IPS-18c (cell line): ENCODE data around the gene B4GALNT4.
"Not testable (repeated sequence)": the region's sequence is repeated elsewhere in the genome, so short reads cannot be mapped to it uniquely, and the experiment has no call there.

Experiments
- H3K4me3 ChIP-seq: 2 replicates; pipeline ENCODE4 v1.7.0; 2013; ENCODE audit warnings: low read depth, mild to moderate bottlenecking, low read length, moderate library complexity; ENCODE audit not compliant: insufficient read depth
- H3K9me3 ChIP-seq: one replicate; pipeline ENCODE4 v1.6.1; 2013; ENCODE audit warnings: mild to moderate bottlenecking, low read length, moderate library complexity; ENCODE audit not compliant: control insufficient read depth, insufficient read depth

Gene B4GALNT4

DNA sequence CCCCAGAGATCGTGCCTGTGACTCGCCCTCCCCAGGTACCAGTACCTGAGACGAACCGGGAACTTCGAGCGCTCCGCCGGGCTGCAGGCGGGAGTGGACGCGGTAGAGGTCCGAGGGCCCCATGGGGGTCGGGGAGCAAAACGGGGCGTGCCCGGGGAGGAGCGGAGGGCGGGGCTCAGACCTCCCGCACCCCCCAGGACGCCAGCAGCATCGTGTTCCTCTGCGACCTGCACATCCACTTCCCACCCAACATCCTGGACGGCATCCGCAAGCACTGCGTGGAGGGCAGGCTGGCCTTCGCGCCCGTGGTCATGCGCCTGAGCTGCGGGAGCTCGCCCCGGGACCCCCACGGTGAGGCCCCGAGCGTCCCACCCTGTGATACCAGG lies 10.8 kb downstream of the B4GALNT4 start:
- peaks cover 2% of the 10 kb centered on the region for H3K9me3 ChIP-seq
- H3K4me3 ChIP-seq = no peak overlapping the region

DNA sequence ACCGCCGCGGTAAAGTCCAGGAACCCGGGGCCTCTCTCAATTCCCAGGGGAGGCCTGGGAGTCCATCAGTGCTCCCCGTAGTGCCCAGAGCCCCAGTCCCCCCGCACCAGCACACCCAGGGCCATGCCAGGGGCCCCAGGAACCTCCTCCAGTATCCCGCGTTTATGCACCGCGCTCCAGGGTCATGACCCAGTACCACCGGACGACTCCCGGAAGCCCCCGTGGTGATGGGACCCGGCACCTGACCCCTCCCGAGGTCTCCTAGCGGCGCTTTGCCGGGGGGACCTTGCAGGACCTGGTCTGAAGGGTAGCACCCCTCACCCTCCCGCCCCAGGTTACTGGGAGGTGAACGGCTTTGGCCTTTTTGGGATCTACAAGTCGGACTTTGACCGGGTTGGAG lies 11.2 kb downstream of the B4GALNT4 start:
- peaks cover 3% of the 10 kb centered on the region for H3K9me3 ChIP-seq

DNA sequence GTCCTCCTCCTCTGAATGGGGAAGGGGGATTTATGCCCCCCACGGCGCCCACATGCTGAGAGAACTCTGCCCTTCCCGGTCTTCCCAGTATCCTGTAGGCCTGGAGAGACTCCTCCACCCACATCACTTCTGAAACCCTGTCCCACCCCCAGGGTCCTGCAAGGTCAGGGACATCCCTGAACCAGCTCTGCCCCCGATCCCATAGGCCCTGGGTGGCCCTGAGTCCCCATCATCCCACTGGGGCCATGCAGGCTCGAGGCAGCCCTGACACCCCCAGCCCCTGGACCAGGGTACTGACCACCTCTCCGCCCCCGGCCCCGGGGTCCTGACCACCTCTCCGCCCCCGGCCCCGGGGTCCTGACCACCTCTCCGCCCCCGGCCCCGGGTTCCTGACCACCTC lies 11.7 kb downstream of the B4GALNT4 start:
- no peak overlapping the region for H3K4me3 ChIP-seq
- H3K9me3 ChIP-seq = peaks cover 4% of the 10 kb centered on the region

More for the DNA sequence above, 11.2 kb downstream of the B4GALNT4 start:
- no peak overlapping the region for H3K4me3 ChIP-seq

DNA sequence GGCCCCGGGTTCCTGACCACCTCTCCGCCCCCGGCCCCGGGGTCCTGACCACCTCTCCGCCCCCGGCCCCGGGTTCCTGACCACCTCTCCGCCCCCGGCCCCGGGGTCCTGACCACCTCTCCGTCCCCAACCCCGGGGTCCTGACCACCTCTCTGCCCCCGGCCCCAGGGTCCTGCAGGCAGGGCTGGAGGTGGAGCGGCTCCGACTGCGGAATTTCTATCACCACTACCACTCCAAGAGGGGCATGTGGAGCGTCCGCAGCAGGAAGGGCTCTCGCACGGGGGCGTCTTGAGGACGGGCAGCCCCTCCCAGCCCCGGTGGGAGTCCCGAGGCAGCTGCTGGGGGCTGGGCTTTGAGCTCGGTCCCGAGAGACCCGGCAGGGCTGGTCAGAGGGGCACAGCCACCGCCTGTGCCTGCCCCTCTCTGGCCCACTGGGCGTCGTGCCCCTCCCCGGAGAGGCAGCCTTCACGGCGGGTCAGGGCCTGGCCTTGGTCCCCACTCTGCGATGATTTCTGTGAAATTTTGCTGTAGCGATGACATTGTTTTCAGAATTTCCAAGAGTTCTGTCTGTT lies 12.3 kb downstream of the B4GALNT4 start:
- peaks cover 4% of the 10 kb centered on the region for H3K9me3 ChIP-seq
- H3K4me3 ChIP-seq = no peak overlapping the region

DNA sequence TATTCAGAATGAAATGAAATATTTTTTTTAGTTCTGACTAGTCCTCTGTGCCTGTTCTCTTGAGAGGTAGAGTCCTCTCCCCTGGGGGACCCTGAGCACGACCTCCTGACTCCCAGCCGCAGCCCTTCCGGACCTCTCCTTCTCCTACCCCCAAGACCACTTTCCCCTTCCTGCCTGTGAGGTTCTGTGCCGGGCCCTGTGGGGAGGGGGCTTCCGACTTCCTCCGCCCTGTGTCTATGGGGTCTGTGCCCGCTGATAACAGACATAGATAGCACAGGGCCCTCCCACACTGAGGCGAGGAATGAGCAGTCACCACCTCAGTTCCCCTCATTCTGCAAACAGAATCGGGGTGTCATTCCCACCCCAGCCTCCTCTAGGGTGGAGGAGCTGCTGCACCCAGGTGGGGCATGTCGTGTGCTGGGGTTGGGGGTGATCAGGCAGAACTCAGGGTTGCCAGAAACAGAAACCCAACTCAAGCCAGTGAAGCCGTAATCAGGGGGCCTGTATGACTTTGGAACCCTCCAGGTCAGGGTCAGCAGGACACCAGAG lies 12.9 kb downstream of the B4GALNT4 start:
- no peak overlapping the region for H3K4me3 ChIP-seq
- H3K9me3 ChIP-seq = peaks cover 4% of the 10 kb centered on the region

DNA sequence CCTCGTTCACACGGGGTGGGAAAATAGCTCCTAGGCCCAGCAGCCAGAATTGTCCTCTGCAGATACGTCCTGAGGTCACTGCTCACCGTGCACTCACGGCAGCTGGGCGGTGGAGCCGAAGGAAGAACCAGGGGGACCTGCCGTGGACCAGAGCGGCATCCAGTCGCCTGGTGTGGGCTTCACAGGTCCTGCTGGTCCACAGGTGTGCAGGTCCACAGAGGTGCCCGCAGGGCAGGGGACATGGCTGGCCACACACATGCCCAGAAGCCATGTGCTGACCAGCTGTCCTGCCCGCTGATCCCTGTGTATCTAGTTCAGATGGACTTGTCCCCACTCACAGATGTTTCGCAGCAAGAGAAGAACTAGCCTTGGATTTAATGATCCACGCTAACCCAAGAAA lies 14.1 kb downstream of the B4GALNT4 start:
- H3K9me3 ChIP-seq = peaks cover 4% of the 10 kb centered on the region
- H3K4me3 ChIP-seq = no peak overlapping the region

DNA sequence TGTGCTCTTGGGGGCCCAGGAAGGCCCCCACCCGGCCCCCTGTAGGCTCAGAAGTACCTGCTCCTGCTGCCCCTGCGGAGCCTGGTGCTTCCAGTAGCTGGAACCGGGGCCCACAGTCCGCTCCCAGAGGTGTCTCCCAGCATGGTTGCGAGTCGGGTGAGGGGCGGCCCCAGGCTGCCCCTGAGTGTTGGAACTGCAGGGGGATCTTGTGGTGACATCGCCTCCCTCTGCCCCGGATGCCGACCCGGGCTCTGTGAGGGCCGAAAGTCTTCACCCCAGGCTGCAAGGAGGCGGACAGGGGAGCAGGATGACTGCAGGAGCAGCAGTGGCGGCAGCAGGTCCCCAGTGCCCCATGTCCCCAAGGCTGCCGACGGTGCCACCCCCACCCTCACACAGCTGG lies 15.2 kb downstream of the B4GALNT4 start:
- Histone ChIP-seq H3K4me3 (no peak overlapping the region), H3K9me3 (peaks cover 4% of the 10 kb centered on the region)

DNA sequence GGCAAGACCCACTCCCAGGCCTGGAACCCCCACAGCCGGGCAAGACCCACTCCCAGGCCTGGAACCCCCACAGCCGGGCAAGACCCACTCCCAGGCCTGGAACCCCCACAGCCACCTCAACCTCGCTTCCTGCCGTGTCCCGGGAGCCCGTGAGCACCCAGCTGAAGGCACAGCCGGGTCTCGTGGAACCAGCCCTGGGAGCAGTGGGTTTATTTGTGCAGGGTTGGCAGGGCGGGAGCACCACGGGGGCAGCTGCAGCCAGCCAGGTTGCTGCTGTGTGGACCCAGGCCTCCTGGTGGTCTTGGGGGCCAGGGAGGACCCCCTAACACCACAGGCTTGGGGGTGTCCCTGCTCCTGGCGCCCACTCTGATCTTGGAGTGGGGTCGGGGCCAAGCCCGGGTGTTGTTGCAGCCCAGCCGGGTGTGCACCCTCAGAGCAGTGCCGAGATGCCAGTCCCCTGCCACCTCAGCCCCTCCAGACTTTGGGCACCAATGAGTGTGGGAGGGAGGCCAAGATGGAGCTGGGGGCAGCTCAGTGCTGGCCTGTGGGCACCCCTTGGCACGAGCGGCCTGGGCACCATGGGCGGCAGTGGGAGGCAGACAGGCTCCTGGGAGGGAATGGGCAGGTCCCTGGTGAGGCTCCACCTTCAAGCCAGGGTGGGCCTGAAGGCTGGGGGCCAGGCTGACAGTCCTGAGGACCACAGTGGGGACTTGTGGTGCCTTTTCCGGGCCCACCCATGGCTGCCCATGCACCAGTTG lies 16.5 kb downstream of the B4GALNT4 start:
- peaks cover 4% of the 10 kb centered on the region for H3K9me3 ChIP-seq
- no peak overlapping the region for H3K4me3 ChIP-seq

DNA sequence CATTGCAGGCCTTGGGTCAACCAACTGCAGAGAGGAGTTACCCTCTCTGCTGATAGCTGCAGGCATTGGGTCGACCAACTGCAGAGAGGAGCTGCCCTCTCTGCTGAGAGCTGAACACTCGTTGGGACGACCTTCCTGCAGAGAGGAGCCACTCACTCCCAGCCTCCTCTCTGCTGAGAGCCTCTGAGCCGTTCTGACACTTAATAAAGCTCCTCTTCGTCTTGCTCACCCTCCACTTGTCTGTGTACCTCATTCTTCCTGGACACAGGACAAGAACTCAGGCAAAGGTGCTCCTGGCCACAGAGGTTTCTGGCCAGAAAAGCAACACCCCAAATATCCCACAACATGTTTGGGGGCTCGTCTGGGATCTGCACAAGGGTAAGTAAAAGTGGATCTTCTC lies 17.2 kb downstream of the B4GALNT4 start:
- Histone ChIP-seq H3K9me3 (peaks cover 4% of the 10 kb centered on the region), H3K4me3 (no peak overlapping the region)

DNA sequence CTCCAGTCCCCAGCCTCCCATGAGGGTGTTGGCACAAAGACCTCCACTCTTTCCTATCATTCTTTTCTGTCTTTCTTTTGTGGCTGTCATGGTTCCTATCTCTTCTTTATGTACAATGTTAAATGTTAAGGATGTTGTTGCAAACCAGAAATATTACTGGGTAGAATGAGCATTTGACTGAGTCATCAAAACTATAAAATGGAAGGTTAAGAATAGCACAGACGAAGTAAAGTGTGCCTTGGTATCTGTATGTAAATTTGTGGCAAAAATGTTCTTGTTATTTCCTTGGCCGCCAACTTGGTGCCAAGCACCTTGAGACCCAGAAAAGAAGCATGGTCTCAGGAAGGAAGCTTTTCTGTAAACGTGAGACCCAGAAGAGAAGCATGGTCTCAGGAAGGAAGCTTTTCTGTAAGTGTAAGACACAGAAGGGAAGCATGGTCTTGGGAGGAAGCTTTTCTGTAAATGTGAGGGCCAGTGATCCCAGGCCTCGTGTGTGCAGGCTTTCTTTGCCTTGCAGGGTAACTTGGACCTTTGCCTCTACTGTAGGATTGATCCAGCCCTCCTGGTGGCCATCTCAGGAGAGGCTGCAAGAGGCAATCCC lies 18.0 kb downstream of the B4GALNT4 start:
- no peak overlapping the region for H3K4me3 ChIP-seq
- H3K9me3 ChIP-seq = peaks cover 4% of the 10 kb centered on the region

DNA sequence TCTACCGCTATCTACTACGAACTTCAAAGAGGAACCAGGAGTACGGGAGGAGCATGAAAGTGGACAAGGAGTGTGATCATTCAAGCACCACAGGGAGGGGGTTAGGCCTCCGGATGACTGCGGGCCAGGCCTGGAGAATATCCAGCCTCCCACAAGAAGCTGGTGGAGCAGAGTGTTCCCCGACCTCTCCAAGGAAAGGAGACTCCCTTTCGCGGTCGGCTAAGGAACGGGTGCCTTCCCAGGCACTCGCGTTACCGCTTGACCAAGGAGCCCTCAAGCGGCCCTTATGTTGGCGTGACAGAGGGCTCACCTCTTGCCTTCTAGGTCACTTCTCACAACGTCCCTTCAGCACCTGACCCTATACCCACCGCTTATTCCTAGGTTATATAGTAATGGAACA lies 20.1 kb downstream of the B4GALNT4 start:
- H3K4me3 ChIP-seq, H3K9me3 ChIP-seq: not testable (repeated sequence)

DNA sequence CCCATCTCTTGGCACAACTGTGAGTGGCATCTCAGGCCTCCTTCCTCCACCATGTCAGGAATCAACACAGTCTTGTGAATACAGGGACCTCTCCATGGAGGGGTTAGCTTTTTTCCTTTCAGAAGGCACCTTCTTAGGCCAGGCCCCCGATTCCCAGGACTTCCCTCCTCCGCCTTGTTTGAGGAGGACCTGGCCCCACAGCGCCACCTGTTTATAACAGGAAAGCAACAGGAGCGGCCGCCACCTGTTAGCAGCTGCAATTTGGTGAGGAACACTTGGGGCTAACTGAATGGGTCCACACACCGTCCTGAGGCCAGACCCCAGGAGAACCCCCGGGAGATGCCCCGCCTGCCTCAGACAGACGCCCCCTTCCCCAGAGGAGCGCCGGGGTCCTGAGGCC lies 20.9 kb downstream of the B4GALNT4 start:
- H3K4me3 ChIP-seq = no peak overlapping the region
- H3K9me3 ChIP-seq = peaks cover 2% of the 10 kb centered on the region

DNA sequence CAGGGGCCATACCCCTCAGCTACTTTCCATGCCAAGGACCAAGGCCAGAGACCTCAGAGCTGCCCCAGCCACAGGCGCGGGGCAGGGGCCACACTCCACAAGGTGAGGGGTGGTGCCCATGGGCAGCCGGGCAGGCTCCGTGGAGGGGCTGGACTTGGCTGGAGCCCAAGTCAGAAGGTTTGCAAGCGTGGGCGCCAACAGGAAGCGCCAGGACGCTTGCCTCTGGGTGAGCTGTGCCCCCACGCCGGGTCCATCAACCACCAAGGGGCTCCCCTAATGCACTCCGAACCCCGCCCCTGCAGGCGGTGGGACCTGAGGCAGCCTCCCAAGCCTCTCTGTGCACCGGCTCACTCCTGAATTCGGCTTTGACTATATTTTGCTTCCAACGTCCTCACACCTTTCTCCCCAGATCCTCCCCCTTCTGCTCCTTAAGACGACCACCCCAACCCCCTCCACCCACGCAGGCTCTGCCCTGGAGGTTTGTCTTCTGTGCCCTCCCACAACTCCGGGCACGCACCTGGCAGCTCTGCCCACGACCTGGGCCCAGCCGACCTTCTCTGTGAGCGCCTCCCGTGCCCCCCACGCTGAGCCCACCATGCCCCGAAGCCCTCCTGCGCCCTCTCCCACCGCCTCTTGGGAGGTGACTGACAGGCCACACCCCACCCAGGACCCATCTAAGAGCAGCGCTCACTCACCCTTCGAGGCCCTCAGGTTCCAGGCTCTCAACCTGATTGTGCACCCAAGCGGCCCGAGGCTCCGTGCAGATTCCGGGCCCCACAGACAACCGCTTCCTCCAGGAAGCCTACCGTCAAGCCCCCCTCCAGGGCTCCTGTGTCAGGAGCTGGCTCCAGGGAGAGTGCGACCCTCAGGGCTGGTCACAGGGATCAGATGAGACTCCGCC lies 22.1 kb downstream of the B4GALNT4 start:
- no peaks in the 10 kb centered on the region for H3K9me3 ChIP-seq
- H3K4me3 ChIP-seq = no peak overlapping the region

DNA sequence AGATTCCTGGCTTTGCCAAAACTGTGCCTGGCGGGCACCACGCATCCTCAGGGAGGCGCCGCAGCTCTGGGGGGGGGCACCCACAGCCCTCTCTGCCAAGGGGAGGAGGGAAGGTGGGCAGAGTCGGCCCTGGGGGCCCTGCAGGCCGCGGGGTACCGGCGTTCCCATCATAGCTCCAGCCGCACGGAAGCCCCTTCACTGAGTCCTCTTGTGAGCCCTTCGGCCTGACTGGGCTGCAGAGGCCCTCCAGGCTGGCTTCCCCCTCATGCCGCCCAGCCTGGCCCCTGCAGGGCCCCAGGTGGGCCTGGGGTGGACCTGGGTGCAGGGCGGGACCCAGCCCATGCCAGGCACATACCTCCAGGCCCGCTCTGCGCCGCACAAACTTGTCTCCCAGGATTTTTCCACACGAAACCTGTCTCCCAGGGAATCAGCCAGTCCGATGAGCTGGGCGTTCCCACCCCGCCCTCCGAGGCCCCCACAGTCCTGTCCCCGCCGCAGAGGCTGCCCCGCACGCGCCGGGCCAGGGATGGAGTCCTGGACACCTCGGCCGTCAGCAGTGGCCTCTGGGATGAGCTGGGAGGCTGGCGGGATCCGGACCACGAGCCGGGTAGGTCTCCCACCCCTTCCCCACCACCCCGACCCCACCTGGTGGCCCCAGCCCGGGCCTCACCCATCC lies 22.9 kb downstream of the B4GALNT4 start:
- H3K4me3 ChIP-seq = no peak overlapping the region
- no peaks in the 10 kb centered on the region for H3K9me3 ChIP-seq

DNA sequence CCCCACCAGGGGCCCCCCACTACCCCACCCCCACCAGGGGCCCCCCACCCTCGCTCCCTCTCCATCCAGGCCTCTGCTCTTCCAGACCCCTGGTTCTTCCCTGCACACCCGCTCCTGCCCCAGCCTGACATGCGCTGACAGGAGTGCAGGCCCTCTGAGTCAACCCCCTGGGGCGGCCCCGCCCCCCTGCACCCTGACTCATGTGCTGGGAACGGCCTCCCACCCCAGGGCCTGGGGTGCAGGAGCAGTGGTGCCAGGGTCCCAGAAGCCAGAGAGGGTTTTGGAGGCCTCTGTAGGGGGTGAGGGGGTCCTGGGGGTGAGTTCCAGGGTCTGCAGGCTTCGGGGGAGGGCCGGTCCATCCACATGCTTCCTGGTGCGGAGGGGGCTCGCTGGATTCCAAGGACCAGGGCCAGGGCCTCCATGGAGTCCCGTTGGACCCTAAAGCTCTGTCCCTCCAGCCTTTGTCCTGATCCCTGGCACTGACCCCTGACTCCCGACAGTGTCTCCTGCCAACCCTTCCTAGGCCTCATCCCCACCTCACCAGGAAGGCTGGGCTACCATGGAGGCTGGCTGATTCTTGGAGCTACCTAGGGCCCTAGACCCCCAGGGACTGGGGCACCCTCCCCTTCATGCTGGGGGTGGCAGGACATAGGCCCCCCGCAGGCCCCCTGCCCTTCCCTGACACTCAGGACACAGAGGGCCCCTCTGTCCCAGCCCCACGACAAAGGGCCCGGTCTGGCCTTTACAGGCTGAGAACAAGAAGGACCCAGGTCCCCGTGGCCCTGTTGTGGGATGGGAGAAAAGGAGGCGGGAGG lies 24.1 kb downstream of the B4GALNT4 start:
- Histone ChIP-seq H3K4me3 (no peak overlapping the region), H3K9me3 (no peaks in the 10 kb centered on the region)
